HCT116 (cell line): ENCODE measurements around the gene SFXN5. TPM values are rescaled to one million over a fixed set of nuclear protein-coding genes. Genes with fewer than 3 reads are reported as not detected.

Experiments used
- ATAC-seq: fragments of 200-7000 bp; cut with Tn5 transposase; 2 replicates; pipeline ENCODE4 v1.9.1; 2020; ENCODE audit warnings: mild to moderate bottlenecking, moderate library complexity
- BruUV-seq: library from RNA; stranded (reverse); fragments of 400-500 nt; replicated peaks from 2 replicates; lab custom pipeline; 2021; lab: Mats Ljungman, UMichigan
- CTCF ChIA-PET: fragments of 300-600 bp; sonication (Branson Sonifier 250); formaldehyde crosslinking; loops from one replicate; lab custom pipeline; 2021; ENCODE audit warnings: antibody characterized with exemption; lab: Charles Lee
- POLR2A ChIA-PET: fragments of 300-600, 350-600 bp; sonication (Branson Sonifier 250); formaldehyde crosslinking; loops from one replicate; lab custom pipeline; 2021; ENCODE audit warnings: antibody characterized with exemption; lab: Charles Lee
- RAD21 ChIA-PET, 2 experiments: fragments of 300-600 bp; sonication (Branson Sonifier 250); formaldehyde crosslinking; loops; one replicate each; lab custom pipeline; 2023; ENCODE audit warnings: low total read pairs in 2 of 2; ENCODE audit not compliant: uncharacterized antibody in 2 of 2, unreplicated experiment in 2 of 2, low non-redundant PET in 1 of 2; lab: Charles Lee
- DNase-seq: peaks from one replicate; pipeline ENCODE4 v3.0.0-alpha.2; 2010; ENCODE audit warnings: low read depth, low spot score
- H2AFZ ChIP-seq: fragments of 200-600 bp; shearing (Covaris generic), sonication (generic); 2 replicates; pipeline ENCODE4 v1.6.1; 2017; ENCODE audit warnings: low read depth, mixed run types, mixed read lengths, antibody characterized with exemption, low read length; ENCODE audit not compliant: poor library complexity, severe bottlenecking
- H3K27ac ChIP-seq: 2 replicates; pipeline ENCODE4 v1.5.1; 2012; ENCODE audit warnings: low read depth, low read length
- H3K27me3 ChIP-seq: fragments of 200-600 bp; sonication (generic); 2 replicates; pipeline ENCODE4 v1.6.1; 2016; ENCODE audit warnings: mixed run types, low read length, mixed read lengths; ENCODE audit not compliant: insufficient read depth
- H3K36me3 ChIP-seq, 2 experiments: fragments of 200-500 bp in 1 of 2; fragments of 200-600 bp in 1 of 2; sonication (Bioruptor generic) in 1 of 2; sonication (generic) in 1 of 2; 2 replicates each; pipeline versions ENCODE4 v1.5.1 to v1.6.1; 2014 to 2016; ENCODE audit warnings: low read length in 2 of 2, inconsistent platforms in 1 of 2, mixed read lengths in 1 of 2, mixed run types in 1 of 2; ENCODE audit not compliant: insufficient read depth in 2 of 2, control insufficient read depth in 1 of 2
- H3K4me1 ChIP-seq, 2 experiments: fragments of 200-600 bp in 1 of 2; sonication (generic) in 1 of 2; 2 replicates each; pipeline versions ENCODE4 v1.5.1 to v1.6.1; 2012 to 2017; ENCODE audit warnings: low read length in 2 of 2, inconsistent platforms in 1 of 2, mild to moderate bottlenecking in 1 of 2, mixed read lengths in 1 of 2, mixed run types in 1 of 2, moderate library complexity in 1 of 2; ENCODE audit not compliant: insufficient read depth in 2 of 2, control insufficient read depth in 1 of 2
- H3K4me2 ChIP-seq: fragments of 200-600 bp; sonication (generic); 2 replicates; pipeline ENCODE4 v1.6.1; 2017; ENCODE audit warnings: mixed run types, low read length, mixed read lengths
- H3K4me3 ChIP-seq, 2 experiments: fragments of 200-600 bp in 1 of 2; sonication (generic) in 1 of 2; replicated peaks in 1 of 2; 2 replicates each; pipeline ENCODE4 v1.5.1; 2011 to 2016; ENCODE audit warnings: low read length in 2 of 2, control low read depth in 1 of 2, low read depth in 1 of 2, mild to moderate bottlenecking in 1 of 2, mixed read lengths in 1 of 2, mixed run types in 1 of 2
- H3K79me2 ChIP-seq: fragments of 200-600 bp; sonication (generic); 2 replicates; pipeline ENCODE4 v1.6.1; 2017; ENCODE audit warnings: mild to moderate bottlenecking, mixed run types, low read length, moderate library complexity, mixed read lengths; ENCODE audit not compliant: insufficient read depth
- H3K9ac ChIP-seq: fragments of 200-600 bp; sonication (generic); 2 replicates; pipeline ENCODE4 v1.6.1; 2016; ENCODE audit warnings: low read length, mixed read lengths
- H3K9me2 ChIP-seq: fragments of 200-600 bp; sonication (generic), shearing (Covaris generic); 2 replicates; pipeline ENCODE4 v1.6.1; 2017; ENCODE audit warnings: mixed run types, mild to moderate bottlenecking, moderate library complexity; ENCODE audit not compliant: insufficient read depth
- H3K9me3 ChIP-seq, 2 experiments: fragments of 200-500 bp in 1 of 2; fragments of 200-600 bp in 1 of 2; sonication (Bioruptor generic) in 1 of 2; sonication (generic) in 1 of 2; 2 replicates each; pipeline ENCODE4 v1.6.1; 2014 to 2017; ENCODE audit warnings: low read length in 2 of 2, mixed read lengths in 2 of 2, inconsistent platforms in 1 of 2, low read depth in 1 of 2, mild to moderate bottlenecking in 1 of 2, mixed run types in 1 of 2, moderate library complexity in 1 of 2; ENCODE audit not compliant: control insufficient read depth in 1 of 2, insufficient read depth in 1 of 2
- H4K20me1 ChIP-seq: fragments of 200-600 bp; sonication (generic), shearing (Covaris generic); 2 replicates; pipeline ENCODE4 v1.6.1; 2017; ENCODE audit warnings: mixed run types, mild to moderate bottlenecking, moderate library complexity; ENCODE audit not compliant: insufficient read depth
- ELF1 ChIP-seq: IDR thresholded peaks from 2 replicates; pipeline ENCODE4 v1.6.1; 2012; ENCODE audit warnings: low read depth, borderline replicate concordance
- EZH2phosphoT487 ChIP-seq: fragments of 200-600 bp; IDR thresholded peaks from 2 replicates; pipeline ENCODE4 v1.6.1; 2018; ENCODE audit warnings: antibody characterized with exemption, borderline replicate concordance
- SIN3A ChIP-seq: IDR thresholded peaks from 2 replicates; pipeline ENCODE4 v1.6.1; 2012; ENCODE audit warnings: low read depth
- ZFX ChIP-seq: fragments of 450-650 bp; IDR thresholded peaks from 2 replicates; pipeline ENCODE4 v1.6.1; 2017
- intact Hi-C: fragments of 100-400 bp; cut with micrococcal nuclease; formaldehyde crosslinking; loops from 2 replicates; pipeline ENCODE4 v1.10.0; 2022
- total RNA-seq: library from RNA; stranded (reverse); gene quantifications from one replicate; pipeline ENCODE4 v1.2.1, GENCODE V29; 2021; ENCODE audit not compliant: unreplicated experiment
- TF ChIP-seq, protein P1 (sequence below): IDR thresholded peaks from 2 replicates; pipeline ENCODE4 v1.6.1; 2012; ENCODE audit warnings: low read depth

SFXN5 gene
- total RNA-seq, 1 experiment from 2014 or later = 10.0 TPM

DNA sequence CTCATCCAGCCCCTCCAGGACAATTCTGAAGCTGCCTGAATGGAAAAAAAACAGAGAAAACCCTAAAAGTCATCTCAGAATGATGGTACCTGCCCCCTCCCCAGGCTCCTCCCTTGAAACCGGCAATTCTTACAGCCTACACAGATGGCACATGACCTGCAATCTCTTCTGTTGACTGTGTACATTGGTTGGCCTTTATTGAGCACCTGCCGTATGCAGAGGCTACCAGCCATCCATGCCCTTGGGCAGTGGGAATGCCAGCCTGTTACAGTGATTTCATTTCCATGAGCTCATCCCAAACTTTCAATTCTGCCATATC is 97.1 kb downstream of the SFXN5 start:
- RAD21 ChIA-PET = interaction anchor here (1.0 to 1.6 kb wide), 3 partner anchors 81 kb away, joined by 3 to 11 read pairs (median 9); no protein-coding TSS in a partner anchor
- ATAC-seq (no peak), DNase-seq (no peak)
- H3K9ac ChIP-seq = no peak overlapping the region
- H3K27ac ChIP-seq = no peak overlapping the region
- no peak overlapping the region for H3K4me2 ChIP-seq
- H3K79me2 ChIP-seq = no peaks in the 10 kb centered on the region
- TF ChIP-seq SIN3A (no peak), ELF1 (no peak), ZFX (no peak), EZH2phosphoT487 (no peak)
- TF ChIP-seq, protein P1, sequence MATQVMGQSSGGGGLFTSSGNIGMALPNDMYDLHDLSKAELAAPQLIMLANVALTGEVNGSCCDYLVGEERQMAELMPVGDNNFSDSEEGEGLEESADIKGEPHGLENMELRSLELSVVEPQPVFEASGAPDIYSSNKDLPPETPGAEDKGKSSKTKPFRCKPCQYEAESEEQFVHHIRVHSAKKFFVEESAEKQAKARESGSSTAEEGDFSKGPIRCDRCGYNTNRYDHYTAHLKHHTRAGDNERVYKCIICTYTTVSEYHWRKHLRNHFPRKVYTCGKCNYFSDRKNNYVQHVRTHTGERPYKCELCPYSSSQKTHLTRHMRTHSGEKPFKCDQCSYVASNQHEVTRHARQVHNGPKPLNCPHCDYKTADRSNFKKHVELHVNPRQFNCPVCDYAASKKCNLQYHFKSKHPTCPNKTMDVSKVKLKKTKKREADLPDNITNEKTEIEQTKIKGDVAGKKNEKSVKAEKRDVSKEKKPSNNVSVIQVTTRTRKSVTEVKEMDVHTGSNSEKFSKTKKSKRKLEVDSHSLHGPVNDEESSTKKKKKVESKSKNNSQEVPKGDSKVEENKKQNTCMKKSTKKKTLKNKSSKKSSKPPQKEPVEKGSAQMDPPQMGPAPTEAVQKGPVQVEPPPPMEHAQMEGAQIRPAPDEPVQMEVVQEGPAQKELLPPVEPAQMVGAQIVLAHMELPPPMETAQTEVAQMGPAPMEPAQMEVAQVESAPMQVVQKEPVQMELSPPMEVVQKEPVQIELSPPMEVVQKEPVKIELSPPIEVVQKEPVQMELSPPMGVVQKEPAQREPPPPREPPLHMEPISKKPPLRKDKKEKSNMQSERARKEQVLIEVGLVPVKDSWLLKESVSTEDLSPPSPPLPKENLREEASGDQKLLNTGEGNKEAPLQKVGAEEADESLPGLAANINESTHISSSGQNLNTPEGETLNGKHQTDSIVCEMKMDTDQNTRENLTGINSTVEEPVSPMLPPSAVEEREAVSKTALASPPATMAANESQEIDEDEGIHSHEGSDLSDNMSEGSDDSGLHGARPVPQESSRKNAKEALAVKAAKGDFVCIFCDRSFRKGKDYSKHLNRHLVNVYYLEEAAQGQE = no peak
- no peak overlapping the region for H3K4me3 ChIP-seq
- no peaks in the 10 kb centered on the region for H3K36me3 ChIP-seq
- H3K27me3 ChIP-seq = no peaks in the 10 kb centered on the region
- no peaks in the 10 kb centered on the region for H3K4me1 ChIP-seq
- no peaks in the 10 kb centered on the region for H3K9me3 ChIP-seq
- H2AFZ ChIP-seq = no peak overlapping the region
- CTCF ChIA-PET = interaction anchor here (0.8 to 1.9 kb wide), 7 partner anchors 17 to 259 kb away, joined by 3 to 28 read pairs (median 5); partner anchors contain the start of genes CCT7 and SPR
- H3K9me2 ChIP-seq = no peaks in the 10 kb centered on the region
- BruUV-seq = no TSS peak
- H4K20me1 ChIP-seq = no peaks in the 10 kb centered on the region
- POLR2A ChIA-PET = no interaction called here
- intact Hi-C loops = no loop called here
